Activated naive CD8-positive, alpha-beta T cell treated with anti-CD3 and anti-CD28 coated beads, Interleukin-2, amount 50 U/mL, for 16 hours (primary cell): ENCODE measurements around the gene AJM1.
A peak's percentile ranks its signal among the peaks of the same experiment; 100 is the strongest.

ENCODE experiments used
- DNase-seq: peaks from one replicate; pipeline ENCODE4 v3.0.0-alpha.2; 2020; ENCODE audit warnings: low read depth, low spot score

AJM1 gene

GRCh38 chr9:136844761-136845464 is 2.6 kb downstream of the AJM1 start:
- DNase-seq, result no peak

GRCh38 chr9:136845465-136846260 is 3.4 kb downstream of the AJM1 start:
- no peak for DNase-seq

DNA sequence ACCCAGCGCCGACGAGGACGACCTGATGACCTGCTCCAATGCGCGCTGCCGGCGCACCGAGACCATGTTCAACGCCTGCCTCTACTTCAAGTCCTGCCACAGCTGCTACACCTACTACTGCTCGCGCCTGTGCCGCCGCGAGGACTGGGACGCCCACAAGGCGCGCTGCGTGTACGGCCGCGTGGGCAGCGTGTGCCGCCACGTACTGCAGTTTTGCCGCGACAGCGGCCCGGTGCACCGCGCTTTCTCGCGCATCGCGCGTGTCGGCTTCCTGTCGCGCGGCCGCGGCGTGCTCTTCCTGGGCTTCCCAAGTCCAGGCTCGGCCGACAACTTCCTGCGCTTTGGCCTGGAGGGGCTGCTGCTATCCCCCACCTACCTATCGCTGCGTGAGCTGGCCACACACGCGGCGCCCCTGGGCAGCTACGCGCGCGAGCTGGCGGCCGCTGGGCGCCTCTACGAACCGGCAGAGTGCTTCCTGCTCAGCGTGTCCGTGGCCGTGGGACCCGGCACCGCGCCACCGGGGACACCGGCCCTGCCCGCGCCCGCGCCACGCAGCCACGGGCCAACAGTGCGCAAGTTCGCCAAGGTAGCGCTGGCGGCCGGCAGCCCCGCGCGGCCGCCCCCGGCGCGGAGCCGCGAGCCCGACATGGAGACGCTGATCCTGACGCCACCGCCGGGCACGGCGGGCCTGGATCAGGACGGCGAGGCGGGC is 4.3 kb downstream of the AJM1 start:
- DNase-seq, result no peak

- DNase-seq, result no peak
Observed at GRCh38 chr9:136847088-136847825, 5.0 kb downstream of the AJM1 start.

GRCh38 chr9:136847826-136848392 is 5.6 kb downstream of the AJM1 start:
- peak; percentile 42 for DNase-seq

GRCh38 chr9:136848393-136849037 is 6.2 kb downstream of the AJM1 start:
- no peak for DNase-seq

DNA sequence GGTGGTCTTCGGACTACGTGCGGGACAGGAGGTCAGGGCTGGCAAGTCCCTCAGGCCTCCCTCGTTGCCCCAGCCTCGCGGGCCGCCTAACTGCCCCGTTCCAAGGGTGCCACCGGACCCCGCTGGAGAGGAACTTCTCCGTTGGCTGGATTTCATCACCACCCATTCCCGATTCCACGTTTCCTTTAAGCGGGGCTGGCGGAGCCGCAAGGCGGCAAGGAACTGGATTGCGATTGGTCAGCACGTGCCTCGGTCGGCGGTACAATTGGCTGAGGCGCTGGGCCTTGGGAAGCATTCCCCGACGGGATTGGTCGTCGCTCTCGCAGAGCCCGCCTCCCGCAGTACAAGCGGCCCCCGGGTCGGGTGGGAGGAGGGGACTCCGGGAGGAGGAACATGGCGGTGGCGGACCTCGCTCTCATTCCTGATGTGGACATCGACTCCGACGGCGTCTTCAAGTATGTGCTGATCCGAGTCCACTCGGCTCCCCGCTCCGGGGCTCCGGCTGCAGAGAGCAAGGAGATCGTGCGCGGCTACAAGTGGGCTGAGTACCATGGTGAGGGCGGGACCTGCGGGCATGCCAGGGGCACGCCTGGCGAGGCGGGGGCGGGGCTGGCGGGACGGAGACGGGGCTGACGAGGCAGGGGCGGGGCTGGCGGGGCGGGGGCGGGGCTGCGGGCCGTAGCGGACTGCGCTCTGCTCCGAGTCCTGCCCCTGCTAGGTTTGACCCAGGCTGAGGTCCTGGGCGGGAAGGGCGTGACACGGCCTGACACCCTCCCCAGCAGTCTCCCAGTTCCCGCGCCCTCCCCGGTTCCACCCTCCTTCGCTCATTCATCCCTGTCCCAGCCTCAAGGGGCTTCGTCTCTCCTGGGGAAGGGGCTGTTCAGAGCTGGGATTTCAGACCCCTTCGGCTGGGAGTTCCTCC is 7.0 kb downstream of the AJM1 start, which contains the start of gene PHPT1:
PHPT1 (plus strand) TSS at position 372 of the 922 bp plus-strand sequence; CDS start at position 394, 22 bp downstream.
- peak; percentile 92 for DNase-seq

- DNase-seq, result no peak
Observed at GRCh38 chr9:136849960-136850865, 7.9 kb downstream of the AJM1 start.

DNA sequence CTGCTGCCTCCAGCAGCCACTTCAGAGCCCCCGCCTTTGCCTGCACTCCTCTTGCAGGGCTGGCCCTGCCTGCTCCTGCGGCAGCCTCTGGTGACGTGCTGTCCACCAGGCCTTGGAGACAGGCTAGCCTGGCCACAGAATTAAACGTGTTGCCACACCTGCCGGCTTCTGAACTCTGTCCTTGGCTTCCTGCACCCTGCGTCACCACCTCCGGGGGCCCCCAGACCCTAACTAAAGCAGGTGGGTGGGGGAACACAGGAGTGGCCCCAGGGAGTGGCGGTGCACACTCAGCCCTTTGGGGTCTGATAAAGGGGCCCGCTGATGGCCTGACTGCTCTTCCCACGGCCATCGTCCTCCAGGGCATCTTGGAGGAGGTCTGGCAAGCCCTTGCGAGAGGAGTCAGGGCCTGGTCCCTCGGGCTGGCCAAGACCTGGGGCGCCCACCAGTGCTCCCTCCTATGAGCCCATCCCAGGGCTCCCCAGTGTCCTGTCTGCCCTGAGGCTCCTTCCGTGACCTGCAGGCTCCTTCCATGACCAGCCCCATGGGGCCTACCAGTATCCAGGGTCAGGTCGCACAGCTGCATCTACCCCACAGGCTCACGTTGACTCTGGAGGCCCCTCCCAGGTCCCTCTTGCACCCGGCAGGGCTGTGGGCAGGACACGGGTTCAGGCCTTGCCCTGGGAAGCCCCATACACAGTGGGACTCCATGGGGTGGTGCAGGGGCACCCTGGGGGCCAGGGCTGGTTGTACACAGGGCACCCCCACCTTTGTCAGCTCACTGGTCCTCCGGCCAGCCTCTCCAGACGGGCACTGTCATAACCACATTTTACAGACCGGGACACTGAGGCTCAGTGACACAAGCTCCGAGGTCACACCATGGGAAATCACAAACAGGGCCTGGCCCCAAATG is 8.8 kb downstream of the AJM1 start:
- no peak for DNase-seq

- no peak for DNase-seq
Observed at GRCh38 chr9:136851941-136852663, 9.8 kb downstream of the AJM1 start, which contains the start of gene MAMDC4. TSS of gene MAMDC4 (plus strand) at chr9:136852346. CDS start at chr9:136852417, 71 bp downstream.

GRCh38 chr9:136852664-136853595 is 10.7 kb downstream of the AJM1 start:
- DNase-seq, result no peak

DNA sequence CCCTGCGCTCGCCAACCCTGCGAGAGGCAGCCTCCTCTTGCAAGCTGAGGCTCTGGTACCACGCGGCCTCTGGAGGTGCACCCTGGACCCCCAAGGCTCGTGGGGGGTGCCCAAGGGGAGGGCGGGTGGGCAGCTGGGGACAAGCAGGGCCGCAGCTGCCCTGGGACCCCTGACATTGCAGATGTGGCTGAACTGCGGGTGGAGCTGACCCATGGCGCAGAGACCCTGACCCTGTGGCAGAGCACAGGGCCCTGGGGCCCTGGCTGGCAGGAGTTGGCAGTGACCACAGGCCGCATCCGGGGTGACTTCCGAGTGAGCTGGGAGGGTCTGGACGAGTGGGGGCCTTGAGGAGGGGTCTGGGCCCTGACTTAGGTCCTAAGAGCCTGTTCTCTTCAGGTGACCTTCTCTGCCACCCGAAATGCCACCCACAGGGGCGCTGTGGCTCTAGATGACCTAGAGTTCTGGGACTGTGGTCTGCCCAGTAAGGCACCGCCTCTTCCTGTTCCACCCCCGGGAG is 11.4 kb downstream of the AJM1 start:
- no peak for DNase-seq

GRCh38 chr9:136854113-136854841 is 12.0 kb downstream of the AJM1 start:
- no peak for DNase-seq

DNA sequence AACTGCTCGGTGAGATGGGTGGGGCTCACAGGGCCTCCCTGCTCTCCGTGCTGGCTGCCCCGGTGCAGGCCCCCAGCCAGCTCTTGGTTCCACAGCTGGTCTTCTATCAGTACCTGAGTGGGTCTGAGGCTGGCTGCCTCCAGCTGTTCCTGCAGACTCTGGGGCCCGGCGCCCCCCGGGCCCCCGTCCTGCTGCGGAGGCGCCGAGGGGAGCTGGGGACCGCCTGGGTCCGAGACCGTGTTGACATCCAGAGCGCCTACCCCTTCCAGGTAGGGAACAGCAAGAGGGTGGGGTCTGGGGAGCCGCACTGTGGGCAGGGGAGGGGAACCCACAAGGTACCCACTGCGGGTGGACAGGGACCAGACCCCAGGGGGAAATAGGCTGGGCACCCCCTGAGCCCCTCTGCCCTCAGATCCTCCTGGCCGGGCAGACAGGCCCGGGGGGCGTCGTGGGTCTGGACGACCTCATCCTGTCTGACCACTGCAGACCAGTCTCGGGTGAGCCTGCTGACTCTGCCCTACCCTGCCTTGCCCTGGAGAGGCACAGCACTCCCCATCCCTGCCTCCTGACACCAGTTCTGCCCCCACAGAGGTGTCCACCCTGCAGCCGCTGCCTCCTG is 12.7 kb downstream of the AJM1 start:
- no peak for DNase-seq
